Fibroblast of lung (primary cell): Measurements from ENCODE around the gene NME1. TPM values are rescaled to one million over a fixed set of nuclear protein-coding genes. Genes with fewer than 3 reads are reported as not detected.

Experiments used
- DNase-seq, 2 donors: peaks; one replicate each; pipeline versions ENCODE4 v3.0.0 to v3.0.0-alpha.2; 2010; ENCODE audit warnings: low read depth in 2 of 2
- H2AFZ ChIP-seq: 2 replicates; pipeline ENCODE4 v1.5.1; 2012; ENCODE audit warnings: low read length, control low read depth, inconsistent platforms
- H3K27ac ChIP-seq: 2 replicates; pipeline ENCODE4 v1.5.1; 2011; ENCODE audit warnings: low read length, control low read depth; ENCODE audit not compliant: insufficient read depth
- H3K27me3 ChIP-seq: 2 replicates; pipeline ENCODE4 v1.5.1; 2011; ENCODE audit warnings: mild to moderate bottlenecking, low read length; ENCODE audit not compliant: control insufficient read depth, insufficient read depth
- H3K36me3 ChIP-seq: 2 replicates; pipeline ENCODE4 v1.5.1; 2011; ENCODE audit warnings: low read length; ENCODE audit not compliant: control insufficient read depth, insufficient read depth
- H3K4me1 ChIP-seq: 2 replicates; pipeline ENCODE4 v1.5.1; 2011; ENCODE audit warnings: low read length; ENCODE audit not compliant: control insufficient read depth, insufficient read depth; ENCODE audit errors: extremely low read depth
- H3K4me2 ChIP-seq: 2 replicates; pipeline ENCODE4 v1.5.1; 2011; ENCODE audit warnings: low read length, control low read depth; ENCODE audit not compliant: insufficient read depth; ENCODE audit errors: extremely low read depth
- H3K4me3 ChIP-seq, 4 experiments: fragments of 200-600 bp in 1 of 4; sonication (generic) in 1 of 4; replicated peaks in 1 of 4; 2 replicates each; pipeline ENCODE4 v1.5.1; 2011 to 2016; ENCODE audit warnings: low read length in 4 of 4, low read depth in 3 of 4, mild to moderate bottlenecking in 3 of 4, control low read depth in 2 of 4, inconsistent platforms in 1 of 4, mixed read lengths in 1 of 4; ENCODE audit not compliant: insufficient read depth in 1 of 4; ENCODE audit errors: control extremely low read depth in 1 of 4
- H3K79me2 ChIP-seq: 2 replicates; pipeline ENCODE4 v1.5.1; 2012; ENCODE audit warnings: mild to moderate bottlenecking, low read length, inconsistent platforms; ENCODE audit not compliant: control insufficient read depth, insufficient read depth
- H3K9ac ChIP-seq: 2 replicates; pipeline ENCODE4 v1.5.1; 2011; ENCODE audit warnings: mild to moderate bottlenecking, low read length, control low read depth; ENCODE audit not compliant: insufficient read depth
- H3K9me3 ChIP-seq: 2 replicates; pipeline ENCODE4 v1.5.1; 2012; ENCODE audit warnings: low read depth, low read length; ENCODE audit not compliant: control insufficient read depth, insufficient read depth
- H4K20me1 ChIP-seq: 2 replicates; pipeline ENCODE4 v1.5.1; 2011; ENCODE audit warnings: low read length; ENCODE audit not compliant: control insufficient read depth, insufficient read depth; ENCODE audit errors: extremely low read depth
- CTCF ChIP-seq, 2 donors: IDR thresholded peaks in 1 of 2; conservative IDR thresholded peaks in 1 of 2; 1 replicate in 1 of 2; 2 replicates in 1 of 2; pipeline ENCODE4 v1.5.1; 2011 to 2012; ENCODE audit warnings: low read length in 2 of 2, control low read depth in 1 of 2, inconsistent platforms in 1 of 2, low read depth in 1 of 2, mild to moderate bottlenecking in 1 of 2
- EZH2 ChIP-seq: IDR thresholded peaks from 2 replicates; pipeline ENCODE4 v1.5.1; 2012; ENCODE audit warnings: low read length, control low read depth, mild to moderate bottlenecking; ENCODE audit errors: missing control alignments
- polyA plus RNA-seq, 2 donors: library from polyadenylated mRNA; depleted of rRNA in 1 of 2; stranded (reverse) in 1 of 2; unstranded in 1 of 2; fragments of >200 nt; gene quantifications; 2 replicates each; pipeline ENCODE4 v1.2.1, GENCODE V29; 2011 to 2012; ENCODE audit warnings: missing spikeins in 1 of 2
- total RNA-seq: library from RNA; depleted of rRNA; stranded (reverse); fragments of >200 nt; gene quantifications from 2 replicates; pipeline ENCODE4 v1.2.1, GENCODE V29; 2014

NME1 gene
- total and polyA plus RNA-seq, 2 donors (not counting 1 experiment from before 2014, with no cell fraction given): 108 to 220 TPM

GRCh38 chr17:51128076-51128475, 25.3 kb upstream of the NME1 start:
- no peak overlapping the region for H2AFZ ChIP-seq
- H3K27me3 ChIP-seq: no peaks in the 10 kb centered on the region
- H3K9ac ChIP-seq: no peak overlapping the region
- no peaks in the 10 kb centered on the region for H3K4me1 ChIP-seq
- no peaks in the 10 kb centered on the region for H3K36me3 ChIP-seq
- no peak overlapping the region for H3K4me2 ChIP-seq
- peak in 1 of 2 donors; percentile 28 for DNase-seq
- no peak overlapping the region for H3K27ac ChIP-seq
- H3K4me3 ChIP-seq: no peak overlapping the region
- H4K20me1 ChIP-seq: no peaks in the 10 kb centered on the region
- TF ChIP-seq EZH2 (no peak), CTCF (conservative IDR thresholded peaks at IDR 0.05 in 1 of 2, IDR thresholded peaks at IDR 0.05 in 1 of 2; ENCODE audit: low read depth in 1 of 2, low read length in 2 of 2) (no peak)
- no peaks in the 10 kb centered on the region for H3K9me3 ChIP-seq
- H3K79me2 ChIP-seq: no peaks in the 10 kb centered on the region

GRCh38 chr17:51132964-51133319, 20.4 kb upstream of the NME1 start:
- Histone ChIP-seq H3K9ac (no peak overlapping the region), H3K4me1 (no peaks in the 10 kb centered on the region), H3K36me3 (no peaks in the 10 kb centered on the region), H3K27me3 (no peaks in the 10 kb centered on the region), H3K27ac (no peak overlapping the region), H2AFZ (no peak overlapping the region), H3K4me2 (no peak overlapping the region), H3K79me2 (no peaks in the 10 kb centered on the region), H3K4me3 (no peak overlapping the region), H4K20me1 (no peaks in the 10 kb centered on the region), H3K9me3 (no peaks in the 10 kb centered on the region)
- TF ChIP-seq CTCF (conservative IDR thresholded peaks at IDR 0.05 in 1 of 2, IDR thresholded peaks at IDR 0.05 in 1 of 2; ENCODE audit: low read depth in 1 of 2, low read length in 2 of 2) (no peak), EZH2 (no peak)
- peak in 1 of 2 donors; percentile 14 for DNase-seq

- Histone ChIP-seq H3K9ac (no peak overlapping the region), H3K27ac (no peak overlapping the region), H3K9me3 (no peaks in the 10 kb centered on the region), H3K36me3 (no peaks in the 10 kb centered on the region), H3K79me2 (no peaks in the 10 kb centered on the region), H3K4me1 (no peaks in the 10 kb centered on the region), H4K20me1 (no peaks in the 10 kb centered on the region), H2AFZ (no peak overlapping the region), H3K4me3 (no peak overlapping the region), H3K27me3 (no peaks in the 10 kb centered on the region), H3K4me2 (no peak overlapping the region)
- TF ChIP-seq EZH2 (no peak), CTCF (conservative IDR thresholded peaks at IDR 0.05 in 1 of 2, IDR thresholded peaks at IDR 0.05 in 1 of 2; ENCODE audit: low read depth in 1 of 2, low read length in 2 of 2) (no peak)
- DNase-seq: peak in 1 of 2 donors; percentile 15
These were observed 20.0 kb upstream of the NME1 start for GRCh38 chr17:51133365-51133764.
